GM19328 (cell line): Measurements from ENCODE around the gene UBASH3B.

Experiments
- ATAC-seq: cut with Tn5 transposase; IDR thresholded peaks from one replicate; pipeline ENCODE4 v1.9.1; 2021; ENCODE audit warnings: mild to moderate bottlenecking, moderate library complexity; ENCODE audit not compliant: unreplicated experiment

UBASH3B gene

GRCh38 chr11:122646549-122647340 is 8.8 kb upstream of the UBASH3B start:
- no peak for ATAC-seq

- no peak for ATAC-seq
These were observed 7.7 kb upstream of the UBASH3B start for GRCh38 chr11:122647736-122648275.

GRCh38 chr11:122649116-122649515 is 6.4 kb upstream of the UBASH3B start:
- no peak for ATAC-seq

GRCh38 chr11:122650619-122651018 is 4.9 kb upstream of the UBASH3B start:
- ATAC-seq: no peak

- ATAC-seq: no peak
These were observed 3.0 kb upstream of the UBASH3B start for GRCh38 chr11:122652495-122652894.

GRCh38 chr11:122653916-122654585 is 1.5 kb upstream of the UBASH3B start:
- ATAC-seq: no peak

- ATAC-seq: peak; percentile 42
These were observed 630 bp downstream of the UBASH3B start for GRCh38 chr11:122656073-122656630.

- ATAC-seq: no peak
These were observed 1.1 kb downstream of the UBASH3B start for GRCh38 chr11:122656631-122657101.

GRCh38 chr11:122659676-122660554 is 4.4 kb downstream of the UBASH3B start:
- ATAC-seq: no peak

- no peak for ATAC-seq
These were observed 5.8 kb downstream of the UBASH3B start for GRCh38 chr11:122661182-122661945.

GRCh38 chr11:122663056-122663740 is 7.7 kb downstream of the UBASH3B start:
- no peak for ATAC-seq

- ATAC-seq: no peak
These were observed 8.2 kb downstream of the UBASH3B start for GRCh38 chr11:122663764-122664163.

GRCh38 chr11:122664188-122664587 is 8.7 kb downstream of the UBASH3B start:
- no peak for ATAC-seq

- no peak for ATAC-seq
These were observed 10.3 kb downstream of the UBASH3B start for GRCh38 chr11:122665861-122666260.

- no peak for ATAC-seq
These were observed 11.2 kb downstream of the UBASH3B start for GRCh38 chr11:122666743-122667142.

- no peak for ATAC-seq
These were observed 13.1 kb downstream of the UBASH3B start for GRCh38 chr11:122668562-122669090.

GRCh38 chr11:122670131-122670530 is 14.6 kb downstream of the UBASH3B start:
- ATAC-seq: no peak

GRCh38 chr11:122671400-122671891 is 15.9 kb downstream of the UBASH3B start:
- no peak for ATAC-seq

- no peak for ATAC-seq
These were observed 17.4 kb downstream of the UBASH3B start for GRCh38 chr11:122672892-122673291.
